Stimulated activated CD8-positive, alpha-beta memory T cell treated with anti-CD3 and anti-CD28 coated beads, Interleukin-4, amount 100 ng/mL, for 1 hour (primary cell): ENCODE results near the gene RPS4Y2.

Experiments
- DNase-seq, 2 donors: peaks; one replicate each; pipeline ENCODE4 v3.0.0-alpha.2; 2020; ENCODE audit warnings: low read depth in 2 of 2, low spot score in 1 of 2

RPS4Y2 gene

GRCh38 chrY:20755808-20756207 is at the start of gene RPS4Y2:
RPS4Y2 (plus strand) TSS chrY:20756108; CDS start chrY:20756164, 56 bp downstream.
- DNase-seq = no peak

- no peak for DNase-seq
Measured at GRCh38 chrY:20714391-20714790, 41.5 kb upstream of the RPS4Y2 start.

- no peak for DNase-seq
Measured at GRCh38 chrY:20726184-20726907, 29.6 kb upstream of the RPS4Y2 start.

GRCh38 chrY:20735200-20735599 is 20.7 kb upstream of the RPS4Y2 start:
- DNase-seq = no peak

- no peak for DNase-seq
Measured at GRCh38 chrY:20739806-20740205, 16.1 kb upstream of the RPS4Y2 start.

GRCh38 chrY:20740609-20741008 is 15.3 kb upstream of the RPS4Y2 start:
- no peak for DNase-seq

- no peak for DNase-seq
Measured at GRCh38 chrY:20745060-20745459, 10.8 kb upstream of the RPS4Y2 start.

- DNase-seq = no peak
Measured at GRCh38 chrY:20746919-20747318, 9.0 kb upstream of the RPS4Y2 start.

- DNase-seq = no peak
Measured at GRCh38 chrY:20763869-20764268, 8.0 kb downstream of the RPS4Y2 start.

GRCh38 chrY:20765117-20765516 is 9.2 kb downstream of the RPS4Y2 start:
- no peak for DNase-seq

GRCh38 chrY:20770755-20771154 is 14.8 kb downstream of the RPS4Y2 start:
- no peak for DNase-seq

GRCh38 chrY:20776104-20776503 is 20.2 kb downstream of the RPS4Y2 start:
- no peak for DNase-seq

- DNase-seq = no peak
Measured at GRCh38 chrY:20780104-20780654, 24.3 kb downstream of the RPS4Y2 start.

- no peak for DNase-seq
Measured at GRCh38 chrY:20780776-20781175, 24.9 kb downstream of the RPS4Y2 start.

- DNase-seq = no peak
Measured at GRCh38 chrY:20781408-20781807, 25.5 kb downstream of the RPS4Y2 start.

GRCh38 chrY:20784965-20785364 is 29.1 kb downstream of the RPS4Y2 start:
- no peak for DNase-seq

- DNase-seq = no peak
Measured at GRCh38 chrY:20787076-20787475, 31.2 kb downstream of the RPS4Y2 start.

- DNase-seq = no peak
Measured at GRCh38 chrY:20798351-20799049, 42.6 kb downstream of the RPS4Y2 start.

GRCh38 chrY:20802659-20803058 is 46.8 kb downstream of the RPS4Y2 start:
- no peak for DNase-seq

GRCh38 chrY:20806243-20806642 is 50.3 kb downstream of the RPS4Y2 start:
- DNase-seq = no peak

GRCh38 chrY:20813459-20813858 is 57.6 kb downstream of the RPS4Y2 start:
- no peak for DNase-seq

GRCh38 chrY:20814794-20815193 is 58.9 kb downstream of the RPS4Y2 start:
- no peak for DNase-seq
